Activated CD8-positive, alpha-beta T cell treated with anti-CD3 and anti-CD28 coated beads, Interleukin-2, amount 10 ng/mL, durations not matched to agents 7 days and 5 days (primary cell): ENCODE results near the gene EXD3. TPM values are rescaled to one million over a fixed set of nuclear protein-coding genes. Genes with fewer than 3 reads are reported as not detected.

Experiments used
- ATAC-seq: fragments of 150-1000 bp; cut with Tn5 transposase; one replicate; pipeline ENCODE4 v1.10.0; 2021; ENCODE audit warnings: moderate library complexity
- CTCF ChIA-PET: fragments of 350-600 bp; sonication (Branson Sonifier 250); formaldehyde crosslinking; loops from one replicate; lab custom pipeline; 2021; ENCODE audit warnings: antibody characterized with exemption; lab: Charles Lee
- POLR2A ChIA-PET: fragments of 350-600 bp; sonication (Branson Sonifier 250); formaldehyde crosslinking; loops from one replicate; lab custom pipeline; 2021; ENCODE audit warnings: antibody characterized with exemption; lab: Charles Lee
- DNase-seq: peaks from one replicate; pipeline ENCODE4 v3.0.0-alpha.2; 2020
- H3K27ac Mint-ChIP-seq: one replicate; pipeline ENCODE4 v1.8.0; 2021; ENCODE audit warnings: mild to moderate bottlenecking, mixed read lengths
- H3K27me3 Mint-ChIP-seq: one replicate; pipeline ENCODE4 v1.8.0; 2021; ENCODE audit warnings: low read depth, mixed read lengths
- H3K36me3 Mint-ChIP-seq: one replicate; pipeline ENCODE4 v1.8.0; 2021; ENCODE audit warnings: low read depth, mixed read lengths
- H3K4me1 Mint-ChIP-seq: one replicate; pipeline ENCODE4 v1.8.0; 2021; ENCODE audit warnings: low read depth, mixed read lengths
- H3K4me3 Mint-ChIP-seq: one replicate; pipeline ENCODE4 v1.8.0; 2021; ENCODE audit warnings: mild to moderate bottlenecking, mixed read lengths
- H3K9me3 Mint-ChIP-seq: one replicate; pipeline ENCODE4 v1.8.0; 2022; ENCODE audit warnings: mixed read lengths; ENCODE audit not compliant: insufficient read depth
- total RNA-seq, 2 experiments: library from RNA; stranded (reverse); gene quantifications; one replicate each; pipeline ENCODE4 v1.2.3, GENCODE V29; 2021

EXD3 gene
- total RNA-seq, 2 experiments from 2014 or later = 10.0 to 10.9 TPM

DNA sequence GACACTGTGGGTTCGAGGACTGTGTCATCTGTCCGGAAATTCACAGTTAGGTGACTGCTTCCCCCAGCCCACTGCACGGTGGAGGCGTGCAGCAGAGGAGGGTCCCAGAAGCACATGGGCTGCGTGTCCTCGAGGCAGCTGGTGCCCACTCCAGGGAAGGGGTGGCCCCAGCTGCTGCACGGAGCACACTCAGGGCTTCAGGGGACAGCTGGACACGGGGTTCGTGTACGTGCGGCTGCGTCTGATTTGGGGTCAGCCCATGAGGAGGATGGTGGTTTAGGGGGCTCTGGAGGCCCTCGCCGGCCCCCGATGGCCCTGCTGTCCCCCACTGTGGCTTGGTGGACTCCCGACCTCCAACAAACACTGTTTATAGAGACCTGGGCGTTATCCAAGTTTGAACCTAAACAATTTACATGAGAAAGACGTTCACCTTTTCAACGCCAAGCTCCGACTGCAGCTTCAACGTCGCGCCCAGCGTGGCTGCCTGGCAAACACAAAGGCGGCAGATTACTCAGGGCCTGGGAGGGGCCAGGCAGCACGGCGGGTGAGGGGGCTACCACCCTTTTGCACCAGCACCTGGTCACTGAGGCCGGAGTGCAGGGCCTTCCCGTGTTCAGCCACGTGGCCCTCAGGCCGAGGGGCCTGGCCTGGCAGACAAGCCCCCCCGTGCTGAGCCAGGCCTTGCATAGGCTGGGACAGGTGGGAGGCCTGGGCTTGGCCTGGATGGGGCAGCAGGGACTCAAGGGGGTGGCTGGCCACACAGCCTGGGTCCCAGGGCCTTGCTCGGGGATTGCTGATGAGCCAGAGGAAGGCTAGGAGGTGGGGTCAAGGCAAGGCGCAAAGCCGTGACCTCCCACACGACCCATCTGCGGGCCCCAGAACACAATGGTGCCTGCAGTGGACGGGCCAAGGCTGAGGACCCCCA is 55.2 kb downstream of the EXD3 start:
- DNase-seq = no peak
- ChIA-PET CTCF (no interaction called here), POLR2A (no interaction called here)
- Mint-ChIP-seq H3K27ac (no peak overlapping the region), H3K36me3 (no peaks in the 10 kb centered on the region), H3K4me1 (no peaks in the 10 kb centered on the region), H3K27me3 (no peaks in the 10 kb centered on the region), H3K4me3 (no peak overlapping the region), H3K9me3 (no peaks in the 10 kb centered on the region)
- ATAC-seq = no peak

GRCh38 chr9:137366891-137367381 is 56.0 kb downstream of the EXD3 start:
- peaks cover 4% of the 10 kb centered on the region for H3K27me3 Mint-ChIP-seq
- no peak overlapping the region for H3K4me3 Mint-ChIP-seq
- no peaks in the 10 kb centered on the region for H3K9me3 Mint-ChIP-seq
- ChIA-PET POLR2A (interaction anchor here (0.7 kb wide), 1 partner anchor 23 kb away, joined by 3 read pairs; no protein-coding TSS in a partner anchor), CTCF (interaction anchor here (1.5 kb wide), 1 partner anchor 56 kb away, joined by 3 read pairs; the partner anchor contains the start of genes EXD3 and NOXA1)
- no peaks in the 10 kb centered on the region for H3K36me3 Mint-ChIP-seq
- no peak overlapping the region for H3K27ac Mint-ChIP-seq
- DNase-seq (no peak), ATAC-seq (no peak)
- H3K4me1 Mint-ChIP-seq = no peaks in the 10 kb centered on the region

DNA sequence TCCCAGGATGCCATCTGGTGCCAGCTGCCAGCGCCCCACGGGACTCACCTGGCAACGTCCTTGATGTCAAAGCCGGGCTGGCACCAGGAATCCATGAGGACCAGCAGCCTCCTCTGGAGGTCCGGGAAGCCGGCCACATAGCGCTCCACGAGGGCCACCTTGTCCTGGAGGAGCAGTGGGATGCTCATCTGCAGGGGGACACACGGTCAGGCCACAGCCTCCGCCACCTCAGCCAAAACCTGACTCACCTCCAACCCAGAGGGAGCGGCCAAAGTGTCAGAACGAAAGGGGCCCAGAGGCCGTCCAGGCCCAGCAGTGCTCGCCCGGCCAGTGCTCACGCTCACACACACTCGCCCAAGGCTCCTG is 56.5 kb downstream of the EXD3 start:
- Mint-ChIP-seq H3K36me3 (no peaks in the 10 kb centered on the region), H3K9me3 (no peaks in the 10 kb centered on the region), H3K4me1 (no peaks in the 10 kb centered on the region), H3K27ac (no peak overlapping the region), H3K4me3 (no peak overlapping the region), H3K27me3 (peaks cover 4% of the 10 kb centered on the region)
- CTCF ChIA-PET = interaction anchor here (1.5 kb wide), 1 partner anchor 57 kb away, joined by 3 read pairs; the partner anchor contains the start of genes EXD3 and NOXA1
- POLR2A ChIA-PET = interaction anchor here (0.7 kb wide), 1 partner anchor 24 kb away, joined by 3 read pairs; no protein-coding TSS in a partner anchor
- ATAC-seq = no peak
- DNase-seq = no peak

DNA sequence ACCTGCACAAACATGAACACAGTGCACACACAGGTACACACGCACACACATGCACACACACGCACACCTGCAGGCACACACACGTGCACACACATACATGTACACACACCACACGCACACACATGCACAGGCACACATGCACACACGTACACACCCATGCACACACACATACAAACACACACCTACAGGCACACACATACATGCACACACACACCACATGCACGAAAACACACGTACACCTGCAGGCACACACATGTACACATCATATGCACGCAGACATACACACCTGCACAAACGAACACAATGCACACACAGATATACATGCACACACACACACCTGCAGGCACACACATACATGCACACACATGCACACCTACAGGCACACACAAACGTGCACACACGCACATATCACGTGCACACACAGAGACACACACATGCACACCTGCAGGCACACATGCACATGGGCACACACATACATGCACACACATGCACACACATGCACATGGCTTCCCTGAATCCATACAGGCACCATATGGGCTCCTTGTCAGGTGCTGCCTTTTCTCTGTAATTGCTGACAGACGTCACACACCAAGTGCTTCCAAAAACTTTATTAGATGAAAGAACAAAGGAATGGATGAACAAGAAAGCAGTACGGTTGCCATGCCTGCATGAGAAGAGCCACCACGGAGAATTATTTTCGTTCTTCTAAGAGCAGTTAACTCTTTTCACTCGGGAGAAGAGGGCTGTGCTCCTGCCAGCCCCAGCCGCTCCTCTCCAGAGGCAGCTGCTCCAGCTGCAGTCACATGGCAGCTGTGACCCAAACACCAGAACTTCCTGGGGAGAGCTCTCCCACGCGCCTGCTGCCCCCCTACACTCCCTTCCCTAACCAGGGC is 57.2 kb downstream of the EXD3 start:
- Mint-ChIP-seq H3K36me3 (no peaks in the 10 kb centered on the region), H3K4me1 (no peaks in the 10 kb centered on the region), H3K27ac (no peak overlapping the region), H3K9me3 (no peaks in the 10 kb centered on the region), H3K27me3 (peaks cover 4% of the 10 kb centered on the region), H3K4me3 (no peak overlapping the region)
- POLR2A ChIA-PET = interaction anchor here (0.7 kb wide), 1 partner anchor 24 kb away, joined by 3 read pairs; no protein-coding TSS in a partner anchor
- CTCF ChIA-PET = interaction anchor here (1.5 kb wide), 1 partner anchor 57 kb away, joined by 3 read pairs; the partner anchor contains the start of genes EXD3 and NOXA1
- DNase-seq (no peak), ATAC-seq (no peak)

DNA sequence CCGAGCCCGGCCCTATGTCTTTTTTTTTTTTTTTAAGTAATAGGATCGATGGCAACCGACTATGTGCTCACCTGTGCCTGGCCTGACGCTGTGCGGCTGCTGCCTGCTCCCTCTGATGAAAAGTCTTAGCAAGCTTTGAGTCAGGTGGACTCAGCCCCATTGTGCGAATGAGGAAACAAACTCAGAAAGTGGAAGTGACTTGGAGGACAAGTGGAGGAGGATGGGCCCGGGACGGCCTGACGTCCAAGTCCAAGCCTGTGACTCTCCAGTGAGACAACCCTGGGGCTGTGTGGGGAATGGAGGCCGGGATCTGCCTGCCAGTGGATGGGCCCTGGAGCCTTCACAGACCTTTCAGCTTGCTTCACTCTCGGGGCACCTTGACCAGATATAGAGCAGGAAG is 57.9 kb downstream of the EXD3 start:
- Mint-ChIP-seq H3K4me1 (no peaks in the 10 kb centered on the region), H3K27ac (no peak overlapping the region), H3K36me3 (no peaks in the 10 kb centered on the region), H3K27me3 (peaks cover 4% of the 10 kb centered on the region), H3K4me3 (no peak overlapping the region), H3K9me3 (no peaks in the 10 kb centered on the region)
- DNase-seq (no peak), ATAC-seq (no peak)
- POLR2A ChIA-PET = no interaction called here
- CTCF ChIA-PET = no interaction called here

GRCh38 chr9:137359850-137360249 is 63.1 kb downstream of the EXD3 start:
- H3K27ac Mint-ChIP-seq = no peak overlapping the region
- no peak overlapping the region for H3K4me3 Mint-ChIP-seq
- POLR2A ChIA-PET = no interaction called here
- no peaks in the 10 kb centered on the region for H3K36me3 Mint-ChIP-seq
- peaks cover 13% of the 10 kb centered on the region for H3K9me3 Mint-ChIP-seq
- ATAC-seq = no peak
- DNase-seq = no peak
- H3K27me3 Mint-ChIP-seq = peaks cover 4% of the 10 kb centered on the region
- H3K4me1 Mint-ChIP-seq = no peaks in the 10 kb centered on the region
- CTCF ChIA-PET = no interaction called here

GRCh38 chr9:137358126-137358525 is 64.8 kb downstream of the EXD3 start:
- POLR2A ChIA-PET = no interaction called here
- Mint-ChIP-seq H3K4me1 (no peaks in the 10 kb centered on the region), H3K4me3 (no peak overlapping the region), H3K27ac (no peak overlapping the region), H3K9me3 (peaks cover 13% of the 10 kb centered on the region), H3K36me3 (no peaks in the 10 kb centered on the region), H3K27me3 (peaks cover 4% of the 10 kb centered on the region)
- DNase-seq (no peak), ATAC-seq (no peak)
- CTCF ChIA-PET = no interaction called here

GRCh38 chr9:137357166-137357565 is 65.8 kb downstream of the EXD3 start:
- Mint-ChIP-seq H3K4me1 (no peaks in the 10 kb centered on the region), H3K27me3 (no peaks in the 10 kb centered on the region), H3K27ac (no peak overlapping the region), H3K36me3 (no peaks in the 10 kb centered on the region), H3K4me3 (no peak overlapping the region), H3K9me3 (peaks cover 13% of the 10 kb centered on the region)
- ChIA-PET POLR2A (no interaction called here), CTCF (no interaction called here)
- ATAC-seq (no peak), DNase-seq (no peak)

DNA sequence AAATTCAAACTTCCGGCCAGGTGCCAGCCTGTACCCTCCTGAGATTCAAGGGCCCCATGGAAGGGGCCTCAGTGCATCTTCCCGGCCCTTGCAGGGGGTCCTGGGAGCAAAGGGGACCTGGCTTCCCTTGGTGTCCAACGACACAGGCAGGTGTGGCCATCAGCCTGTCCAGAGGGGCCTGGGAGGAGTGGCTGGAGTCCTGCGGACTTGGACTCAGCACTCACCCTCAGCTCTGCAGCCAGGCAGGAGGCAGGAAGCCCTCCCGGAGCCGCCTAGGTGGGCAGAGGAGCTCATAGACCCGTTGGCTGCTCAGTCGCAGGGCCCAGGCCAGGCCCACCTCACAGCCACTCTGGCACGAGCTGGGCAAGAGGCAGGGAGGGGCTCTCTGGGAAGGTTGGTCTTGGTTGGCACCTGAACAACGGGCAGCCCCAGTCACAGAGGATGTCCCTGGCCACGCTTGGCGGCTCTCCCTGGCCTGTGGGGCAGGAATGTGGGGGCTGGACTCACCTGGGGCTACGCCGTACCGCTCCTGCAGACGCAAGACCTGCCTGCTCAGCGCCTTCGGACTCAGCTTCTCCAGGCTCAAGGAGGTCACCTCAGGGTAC is 67.1 kb downstream of the EXD3 start:
- ATAC-seq (no peak), DNase-seq (no peak)
- no peaks in the 10 kb centered on the region for H3K4me1 Mint-ChIP-seq
- no peaks in the 10 kb centered on the region for H3K27me3 Mint-ChIP-seq
- peaks cover 13% of the 10 kb centered on the region for H3K9me3 Mint-ChIP-seq
- no peak overlapping the region for H3K4me3 Mint-ChIP-seq
- H3K27ac Mint-ChIP-seq = no peak overlapping the region
- POLR2A ChIA-PET = no interaction called here
- CTCF ChIA-PET = no interaction called here
- no peaks in the 10 kb centered on the region for H3K36me3 Mint-ChIP-seq

DNA sequence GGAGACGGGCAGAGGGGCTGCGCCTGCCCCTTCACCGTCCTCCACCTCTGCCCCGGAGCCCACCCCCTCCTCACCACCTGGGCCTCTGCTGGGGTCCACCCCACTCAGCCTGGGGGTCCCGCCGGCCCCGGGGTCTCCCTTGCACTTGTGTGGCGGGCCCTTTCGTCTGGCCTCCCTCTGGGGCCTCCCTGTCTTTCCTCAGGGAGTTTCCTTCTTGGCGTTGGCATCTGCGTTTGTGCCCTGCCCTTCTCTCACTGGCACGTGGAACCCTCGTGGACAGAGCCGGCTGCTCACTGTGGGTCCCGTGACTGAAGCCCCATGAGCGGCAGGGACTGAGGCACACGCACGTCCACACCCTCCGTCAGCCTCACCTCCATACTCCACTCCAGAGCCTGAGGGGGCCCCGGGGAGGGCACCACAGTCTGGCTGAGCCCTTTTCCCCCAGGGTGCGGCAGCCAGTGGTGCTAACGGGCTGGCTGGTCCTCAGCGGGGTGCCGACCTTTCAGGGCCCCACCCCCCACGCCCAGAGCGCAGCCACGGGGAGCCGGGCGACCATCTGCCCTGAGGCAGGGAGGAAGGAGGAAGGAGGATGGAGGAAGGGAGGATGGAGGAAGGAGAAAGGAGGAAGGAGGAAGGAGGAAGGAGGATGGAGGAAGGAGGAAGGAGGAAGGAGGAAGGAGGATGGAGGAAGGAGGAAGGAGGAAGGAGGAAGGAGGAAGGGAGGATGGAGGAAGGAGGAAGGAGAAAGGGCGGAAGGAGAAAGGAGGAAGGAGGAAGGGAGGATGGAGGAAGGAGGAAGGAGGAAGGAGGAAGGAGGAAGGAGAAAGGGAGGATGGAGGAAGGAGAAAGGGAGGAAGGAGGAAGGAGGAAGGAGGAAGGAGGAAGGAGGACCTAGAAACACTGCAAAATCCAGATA is 67.9 kb downstream of the EXD3 start:
- no peak for ATAC-seq
- H3K4me1 Mint-ChIP-seq = no peaks in the 10 kb centered on the region
- no peak for DNase-seq
- H3K36me3 Mint-ChIP-seq = no peaks in the 10 kb centered on the region
- H3K27me3 Mint-ChIP-seq = no peaks in the 10 kb centered on the region
- no peak overlapping the region for H3K27ac Mint-ChIP-seq
- no peak overlapping the region for H3K4me3 Mint-ChIP-seq
- ChIA-PET CTCF (no interaction called here), POLR2A (no interaction called here)
- H3K9me3 Mint-ChIP-seq = peaks cover 13% of the 10 kb centered on the region
